Cardiac muscle cell (in vitro differentiated cells and primary cell): ENCODE data around the gene SZRD1. TPM values are rescaled to one million over a fixed set of nuclear protein-coding genes. Genes with fewer than 3 reads are reported as not detected.

Source experiments
- DNase-seq, 2 donors: peaks; one replicate each; pipeline versions ENCODE4 v3.0.0 to v3.0.0-alpha.2; 2010 to 2017; ENCODE audit warnings: low read depth in 1 of 2, low spot score in 1 of 2
- H3K27ac ChIP-seq: fragments of 200-600 bp; sonication (generic); 2 replicates; pipeline ENCODE4 v1.5.1; 2016
- H3K27me3 ChIP-seq: fragments of 200-600 bp; sonication (generic); 2 replicates; pipeline ENCODE4 v1.6.0; 2016; ENCODE audit warnings: control low read depth
- H3K36me3 ChIP-seq: fragments of 200-600 bp; sonication (generic); 2 replicates; pipeline ENCODE4 v1.5.1; 2016; ENCODE audit warnings: control low read depth
- H3K4me1 ChIP-seq: fragments of 200-600 bp; sonication (generic); 2 replicates; pipeline ENCODE4 v1.8.1; 2017; ENCODE audit warnings: low read depth, mild to moderate bottlenecking, mixed run types
- H3K4me3 ChIP-seq: fragments of 200-600 bp; sonication (generic); 2 replicates; pipeline ENCODE4 v1.5.1; 2016; ENCODE audit warnings: mild to moderate bottlenecking
- H3K9me3 ChIP-seq: fragments of 200-600 bp; sonication (generic); 2 replicates; pipeline ENCODE4 v1.5.1; 2017; ENCODE audit warnings: low read depth, mild to moderate bottlenecking, control low read depth
- CTCF ChIP-seq: IDR thresholded peaks from 2 replicates; pipeline ENCODE4 v1.5.1; 2012; ENCODE audit warnings: low read depth, mild to moderate bottlenecking, low read length
- polyA plus RNA-seq: library from polyadenylated mRNA; unstranded; fragments of >200 nt; fragmentation: Nextera tagmentation; extraction: Ambion mirVana; gene quantifications from 2 replicates; pipeline ENCODE4 v1.2.1, GENCODE V29; 2016
- total RNA-seq: library from RNA; depleted of rRNA; stranded (reverse); fragments of >200 nt; gene quantifications from 2 replicates; pipeline ENCODE4 v1.2.3, GENCODE V29; 2016

Gene SZRD1
- total RNA-seq (75.9 and 81.7 TPM in 2 replicates), polyA plus RNA-seq (53.1 and 58.5 TPM in 2 replicates)

- no peak for TF ChIP-seq CTCF
- peak; percentile 99 to 100 for DNase-seq
- Histone ChIP-seq H3K27ac (peak within 1 kb of the TSS; percentile 92), H3K27me3 (no peaks in the 10 kb centered on the region), H3K9me3 (no peaks in the 10 kb centered on the region), H3K4me1 (peaks cover 13% of the 10 kb centered on the region), H3K4me3 (peak within 1 kb of the TSS; percentile 72), H3K36me3 (no peaks in the 10 kb centered on the region)
These were observed at the start of gene SZRD1 for GRCh38 chr1:16366722-16367257. Gene SZRD1, plus strand, starts transcription at chr1:16367242. Its CDS starts 16 bp downstream, at chr1:16367258.

- H3K9me3 ChIP-seq: no peaks in the 10 kb centered on the region
- no peaks in the 10 kb centered on the region for H3K27me3 ChIP-seq
- peaks cover 15% of the 10 kb centered on the region for H3K36me3 ChIP-seq
- peak in 1 of 2 donors; percentile 57 for DNase-seq
- no peaks in the 10 kb centered on the region for H3K4me1 ChIP-seq
- TF ChIP-seq CTCF: no peak
- H3K4me3 ChIP-seq: no peak overlapping the region
- H3K27ac ChIP-seq: no peak overlapping the region
These were observed 48.5 kb upstream of the SZRD1 start for GRCh38 chr1:16318555-16318954.

GRCh38 chr1:16321176-16321867 lies 45.7 kb upstream of the SZRD1 start:
- no peak overlapping the region for H3K27ac ChIP-seq
- no peaks in the 10 kb centered on the region for H3K4me1 ChIP-seq
- no peaks in the 10 kb centered on the region for H3K27me3 ChIP-seq
- H3K36me3 ChIP-seq: no peaks in the 10 kb centered on the region
- no peak overlapping the region for H3K4me3 ChIP-seq
- no peaks in the 10 kb centered on the region for H3K9me3 ChIP-seq
- DNase-seq: peak in 1 of 2 donors; percentile 33
- no peak for TF ChIP-seq CTCF

GRCh38 chr1:16324456-16324890 lies 42.6 kb upstream of the SZRD1 start:
- peak in 1 of 2 donors; percentile 79 for DNase-seq
- Histone ChIP-seq H3K27me3 (no peaks in the 10 kb centered on the region), H3K9me3 (no peaks in the 10 kb centered on the region), H3K4me3 (no peak overlapping the region), H3K36me3 (no peaks in the 10 kb centered on the region), H3K4me1 (no peaks in the 10 kb centered on the region), H3K27ac (no peak overlapping the region)
- no peak for TF ChIP-seq CTCF

GRCh38 chr1:16326833-16327404 lies 40.1 kb upstream of the SZRD1 start:
- no peaks in the 10 kb centered on the region for H3K36me3 ChIP-seq
- no peaks in the 10 kb centered on the region for H3K27me3 ChIP-seq
- no peak for TF ChIP-seq CTCF
- H3K9me3 ChIP-seq: no peaks in the 10 kb centered on the region
- H3K27ac ChIP-seq: peak overlapping the region; percentile 0
- no peaks in the 10 kb centered on the region for H3K4me1 ChIP-seq
- no peak overlapping the region for H3K4me3 ChIP-seq
- peak in 1 of 2 donors; percentile 4 for DNase-seq
